GM12892 (cell line): Measurements from ENCODE around the gene MTOR.

Experiments
- POLR2A ChIP-seq: IDR thresholded peaks from 2 replicates; pipeline ENCODE4 v1.6.1; 2011; ENCODE audit warnings: low read depth, low read length, control low read depth
- POLR2AphosphoS5 ChIP-seq: IDR thresholded peaks from 2 replicates; pipeline ENCODE4 v1.6.1; 2011; ENCODE audit warnings: low read depth, low read length, control low read depth
- TAF1 ChIP-seq: IDR thresholded peaks from 2 replicates; pipeline ENCODE4 v1.6.1; 2011; ENCODE audit warnings: low read depth, mild to moderate bottlenecking, control low read depth, low read length, borderline replicate concordance

GRCh38 chr1:11064942-11065341, 197.4 kb downstream of the MTOR start:
- TF ChIP-seq POLR2A (no peak), POLR2AphosphoS5 (no peak), TAF1 (no peak)
